GM19467 (cell line): ENCODE results near the gene CCND2.
A peak's percentile ranks its signal among the peaks of the same experiment; 100 is the strongest.

Experiments
- ATAC-seq: cut with Tn5 transposase; IDR thresholded peaks from one replicate; pipeline ENCODE4 v1.9.1; 2021; ENCODE audit warnings: mild to moderate bottlenecking, moderate library complexity; ENCODE audit not compliant: unreplicated experiment

The CCND2 gene

GRCh38 chr12:4289998-4290790, 16.6 kb downstream of the CCND2 start:
- no peak for ATAC-seq

- ATAC-seq: no peak
These were observed 18.9 kb downstream of the CCND2 start for GRCh38 chr12:4292341-4293073.

GRCh38 chr12:4293299-4293965, 19.9 kb downstream of the CCND2 start:
- ATAC-seq: no peak

- no peak for ATAC-seq
These were observed 20.5 kb downstream of the CCND2 start for GRCh38 chr12:4293966-4294505.

- no peak for ATAC-seq
These were observed 23.2 kb downstream of the CCND2 start for GRCh38 chr12:4296751-4297150.

- ATAC-seq: no peak
These were observed 24.1 kb downstream of the CCND2 start for GRCh38 chr12:4297617-4298016.

GRCh38 chr12:4300883-4301282, 27.3 kb downstream of the CCND2 start:
- ATAC-seq: no peak

GRCh38 chr12:4301932-4302501, 28.5 kb downstream of the CCND2 start:
- ATAC-seq: no peak

- no peak for ATAC-seq
These were observed 29.3 kb downstream of the CCND2 start for GRCh38 chr12:4302881-4303280.

- ATAC-seq: no peak
These were observed 30.2 kb downstream of the CCND2 start for GRCh38 chr12:4303750-4304149.

GRCh38 chr12:4307593-4308333, 34.2 kb downstream of the CCND2 start:
- ATAC-seq: no peak

- ATAC-seq: no peak
These were observed 34.9 kb downstream of the CCND2 start for GRCh38 chr12:4308334-4308950.

GRCh38 chr12:4311776-4312175, 38.2 kb downstream of the CCND2 start:
- no peak for ATAC-seq

GRCh38 chr12:4312251-4312650, 38.7 kb downstream of the CCND2 start:
- ATAC-seq: no peak

- peak; percentile 22 for ATAC-seq
These were observed 46.9 kb downstream of the CCND2 start for GRCh38 chr12:4320497-4320852.

- ATAC-seq: peak; percentile 98
These were observed 47.5 kb downstream of the CCND2 start, which contains the start of gene TIGAR for GRCh38 chr12:4320853-4321701. Gene TIGAR (plus strand): TSS chr12:4321213. CDS start chr12:4321272, 59 bp downstream.

- no peak for ATAC-seq
These were observed 49.2 kb downstream of the CCND2 start for GRCh38 chr12:4322726-4323125.
